NCI-H2196 (cell line): ENCODE results near the gene TTC7B.
"Not testable (repeated sequence)": the region's sequence is repeated elsewhere in the genome, so short reads cannot be mapped to it uniquely, and the experiment has no call there.

Experiments
- DNase-seq: peaks from one replicate; lab custom pipeline; 2025; ENCODE audit not compliant: unreplicated experiment; lab: John Stamatoyannopoulos, UW

The TTC7B gene, protein sequence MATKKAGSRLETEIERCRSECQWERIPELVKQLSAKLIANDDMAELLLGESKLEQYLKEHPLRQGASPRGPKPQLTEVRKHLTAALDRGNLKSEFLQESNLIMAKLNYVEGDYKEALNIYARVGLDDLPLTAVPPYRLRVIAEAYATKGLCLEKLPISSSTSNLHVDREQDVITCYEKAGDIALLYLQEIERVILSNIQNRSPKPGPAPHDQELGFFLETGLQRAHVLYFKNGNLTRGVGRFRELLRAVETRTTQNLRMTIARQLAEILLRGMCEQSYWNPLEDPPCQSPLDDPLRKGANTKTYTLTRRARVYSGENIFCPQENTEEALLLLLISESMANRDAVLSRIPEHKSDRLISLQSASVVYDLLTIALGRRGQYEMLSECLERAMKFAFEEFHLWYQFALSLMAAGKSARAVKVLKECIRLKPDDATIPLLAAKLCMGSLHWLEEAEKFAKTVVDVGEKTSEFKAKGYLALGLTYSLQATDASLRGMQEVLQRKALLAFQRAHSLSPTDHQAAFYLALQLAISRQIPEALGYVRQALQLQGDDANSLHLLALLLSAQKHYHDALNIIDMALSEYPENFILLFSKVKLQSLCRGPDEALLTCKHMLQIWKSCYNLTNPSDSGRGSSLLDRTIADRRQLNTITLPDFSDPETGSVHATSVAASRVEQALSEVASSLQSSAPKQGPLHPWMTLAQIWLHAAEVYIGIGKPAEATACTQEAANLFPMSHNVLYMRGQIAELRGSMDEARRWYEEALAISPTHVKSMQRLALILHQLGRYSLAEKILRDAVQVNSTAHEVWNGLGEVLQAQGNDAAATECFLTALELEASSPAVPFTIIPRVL

GRCh38 chr14:90815822-90816662, at the start of gene TTC7B:
TTC7B (minus strand) TSS chr14:90816430; CDS start chr14:90816295, 135 bp downstream.
- DNase-seq, result peak; percentile 7

DNA sequence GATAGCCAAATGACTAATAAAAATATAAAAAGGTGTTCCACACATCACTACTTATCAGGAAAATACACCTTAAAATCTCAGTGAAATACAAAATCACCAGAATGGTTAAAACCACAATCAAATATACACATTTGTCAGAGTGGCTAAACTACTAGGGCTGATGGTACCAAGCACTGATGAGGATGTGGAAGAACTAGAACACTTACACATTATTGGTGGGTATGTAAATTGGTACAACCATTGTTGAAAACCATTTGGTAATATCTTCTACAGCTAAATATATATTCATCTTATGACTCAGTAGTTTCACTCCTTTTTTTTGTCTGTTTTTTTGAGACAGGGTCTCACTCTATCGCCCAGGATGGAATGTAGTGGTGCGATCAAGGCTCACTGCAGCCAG, 48.5 kb upstream of the TTC7B start:
- no peak for DNase-seq

DNA sequence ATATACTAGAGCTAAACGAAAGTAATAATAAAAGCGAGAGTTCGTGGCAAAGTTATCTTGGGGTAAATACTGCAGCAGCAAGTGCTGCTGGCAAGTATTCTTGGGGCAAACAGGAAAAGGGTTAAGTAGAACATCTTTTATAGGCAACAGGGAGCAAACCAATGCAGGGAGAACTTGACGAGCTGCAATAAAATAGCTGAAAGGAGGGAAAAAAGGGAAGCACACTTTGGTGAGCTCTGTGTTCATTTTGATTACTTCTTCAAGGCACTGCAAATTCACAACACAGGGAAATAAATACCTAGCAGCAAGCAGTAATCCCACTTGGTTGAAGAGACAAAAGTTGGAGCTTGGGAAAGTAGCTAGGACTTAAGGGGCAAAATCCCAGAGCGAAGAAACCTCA, 42.3 kb upstream of the TTC7B start:
- no peak for DNase-seq

- no peak for DNase-seq
These were observed 41.6 kb upstream of the TTC7B start for GRCh38 chr14:90857866-90858265.

- DNase-seq, result not testable (repeated sequence)
These were observed 39.9 kb upstream of the TTC7B start for GRCh38 chr14:90856115-90856514.

DNA sequence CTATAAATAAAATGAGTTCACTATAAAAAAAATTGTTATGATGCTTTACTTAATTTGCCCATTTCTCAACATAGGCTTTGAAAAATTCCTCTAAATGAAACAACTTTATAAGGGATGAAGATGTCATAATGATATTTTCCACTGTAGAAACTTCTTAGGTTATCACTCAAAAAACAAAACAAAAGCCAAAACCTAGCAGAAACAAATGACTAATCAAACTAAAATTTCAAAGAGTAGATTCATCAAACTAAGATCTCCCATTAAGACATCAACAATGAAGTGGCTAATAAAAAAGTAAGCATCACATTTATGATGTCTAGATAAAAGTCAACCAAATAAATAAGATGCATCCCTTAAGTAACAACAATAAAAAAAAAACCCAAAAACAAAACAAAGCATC, 36.9 kb upstream of the TTC7B start:
- DNase-seq, result no peak

DNA sequence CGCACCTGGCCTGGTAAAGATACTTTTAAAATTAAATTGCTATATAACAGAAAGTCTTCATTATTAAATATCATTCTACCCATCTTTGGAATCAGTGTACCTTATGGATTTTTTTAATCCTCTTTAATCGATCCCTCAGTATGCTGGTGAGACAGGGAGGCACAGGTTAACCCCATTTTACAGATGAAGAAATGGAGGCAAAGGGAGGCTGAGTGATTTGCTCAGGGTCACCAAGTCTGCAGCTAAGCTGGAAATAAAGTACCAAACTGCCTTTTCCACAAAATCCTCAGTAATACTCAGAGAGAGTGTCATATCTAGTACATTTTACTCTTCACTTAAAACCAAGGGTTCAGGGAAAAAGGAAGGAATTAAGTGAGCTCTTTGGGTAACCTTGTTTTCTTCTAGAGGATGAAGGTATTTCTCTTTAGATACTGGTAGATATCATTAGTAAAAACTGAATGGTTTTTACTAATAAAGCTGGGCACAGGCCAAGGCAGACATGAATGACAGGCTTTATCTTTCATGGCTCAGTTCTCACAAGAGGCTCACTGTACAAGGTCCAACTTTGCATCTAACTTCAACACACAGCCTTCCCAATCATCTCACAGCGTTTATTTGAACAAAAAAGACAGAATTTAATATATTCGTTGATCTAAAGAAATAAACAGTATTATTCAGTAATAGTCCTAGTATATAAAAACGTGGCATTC, 35.3 kb upstream of the TTC7B start:
- DNase-seq, result no peak

GRCh38 chr14:90850487-90850886, 34.3 kb upstream of the TTC7B start:
- DNase-seq, result no peak

DNA sequence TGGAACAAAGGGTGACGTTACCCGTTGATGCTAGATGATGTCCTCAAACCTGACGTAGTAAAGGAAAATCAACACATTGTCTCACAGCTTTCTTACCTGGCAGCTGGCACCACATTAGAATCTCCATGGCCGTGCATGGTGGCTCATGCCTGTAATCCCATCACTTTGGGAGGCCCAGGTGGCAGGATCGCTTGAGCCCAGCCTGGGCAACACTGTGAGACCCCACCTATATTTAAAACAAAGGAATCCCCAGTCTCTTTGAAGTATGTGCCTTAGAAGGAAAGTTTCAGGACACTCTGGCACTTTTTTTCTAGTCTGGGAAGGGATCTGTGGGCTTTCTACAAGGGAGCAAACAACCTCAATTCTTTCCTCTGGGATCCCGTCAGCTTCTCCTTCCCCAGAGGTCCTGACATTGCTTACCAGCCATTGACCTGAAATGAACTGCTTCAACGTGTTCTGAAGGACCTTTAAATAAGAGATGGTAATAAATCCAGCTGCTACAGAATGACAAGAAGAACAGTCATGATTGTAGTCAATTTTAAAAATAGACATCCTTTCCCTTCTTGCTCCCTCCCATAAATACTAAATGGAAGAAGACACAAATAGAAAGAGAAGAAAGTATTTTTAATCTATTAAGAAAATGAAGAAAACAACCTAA, 33.7 kb upstream of the TTC7B start:
- no peak for DNase-seq

DNA sequence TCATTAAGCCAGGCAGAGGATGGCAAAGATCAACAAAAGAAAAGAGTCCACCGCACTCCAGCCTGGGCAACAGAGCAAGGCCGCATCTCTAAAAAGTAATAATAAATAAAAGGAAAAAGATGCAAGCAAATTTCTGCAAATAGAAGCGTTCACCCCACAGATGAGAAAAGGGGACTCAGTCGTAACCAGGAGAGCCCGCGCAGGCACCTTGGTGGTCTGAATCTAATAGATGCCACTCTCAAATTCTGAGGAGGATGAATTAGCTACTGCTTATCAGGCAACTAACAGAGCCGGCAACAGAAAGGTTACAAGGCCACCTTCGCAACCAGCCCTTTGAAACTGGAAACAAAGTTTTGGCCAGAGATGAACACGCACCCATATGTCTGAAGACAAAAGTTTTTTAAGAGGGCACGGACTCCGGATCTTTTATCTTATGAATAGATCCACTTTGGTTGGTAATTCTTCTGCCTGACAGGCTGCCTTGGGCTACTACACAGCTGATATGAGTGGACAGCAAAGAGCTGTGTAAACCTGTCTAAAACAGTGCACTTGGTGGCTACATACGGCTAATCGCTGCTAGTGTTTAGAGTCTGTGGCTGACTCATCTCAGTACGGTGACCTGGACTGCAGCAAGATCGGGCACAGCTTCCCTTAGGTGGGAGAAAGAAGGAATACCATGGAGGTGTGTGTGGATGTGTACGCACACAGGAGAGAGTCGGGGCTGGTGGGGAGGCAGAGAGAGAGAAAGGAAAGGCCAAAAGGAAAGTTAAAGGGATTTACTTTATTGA, 32.9 kb upstream of the TTC7B start:
- no peak for DNase-seq

DNA sequence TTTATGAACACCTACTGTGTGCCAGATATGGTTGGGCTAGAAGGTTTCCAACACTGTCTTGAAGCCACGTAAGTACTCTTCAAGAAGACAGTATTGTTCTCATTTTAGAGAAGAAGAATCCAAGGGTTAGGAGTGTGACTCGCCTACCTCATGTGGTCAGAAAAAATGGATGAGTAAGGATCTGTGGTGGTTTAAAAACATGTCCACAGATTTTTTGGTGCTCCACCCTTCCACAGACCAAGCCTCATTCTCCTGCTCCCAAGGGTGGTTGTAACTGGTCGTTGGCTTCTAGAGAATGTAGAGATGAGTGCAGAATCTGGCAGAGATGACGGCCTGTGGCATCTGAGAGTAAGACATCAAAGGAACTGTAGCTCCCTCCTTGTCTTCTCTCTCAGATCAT, 30.3 kb upstream of the TTC7B start:
- DNase-seq, result no peak

GRCh38 chr14:90844321-90844720, 28.1 kb upstream of the TTC7B start:
- no peak for DNase-seq

GRCh38 chr14:90842726-90843125, 26.5 kb upstream of the TTC7B start:
- DNase-seq, result no peak

DNA sequence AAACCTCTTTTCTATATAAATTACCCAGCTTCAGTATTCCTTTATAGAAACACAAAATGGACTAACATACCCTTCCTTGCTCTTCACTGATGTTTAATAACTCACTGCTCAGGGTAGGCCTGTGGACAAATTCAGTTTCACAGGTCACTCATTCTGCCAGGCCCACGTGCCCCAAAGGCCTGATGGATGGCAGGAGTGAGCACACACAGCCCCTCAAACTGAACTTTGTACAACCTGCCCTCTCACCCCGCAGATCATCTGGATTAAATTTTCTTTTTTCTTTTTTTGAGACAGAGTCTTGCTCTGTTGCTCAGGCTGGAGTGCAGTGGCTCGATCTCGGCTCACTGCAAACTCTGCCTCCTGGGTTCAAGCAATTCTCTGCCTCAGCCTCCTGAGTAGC, 24.4 kb upstream of the TTC7B start:
- DNase-seq, result not testable (repeated sequence)

DNA sequence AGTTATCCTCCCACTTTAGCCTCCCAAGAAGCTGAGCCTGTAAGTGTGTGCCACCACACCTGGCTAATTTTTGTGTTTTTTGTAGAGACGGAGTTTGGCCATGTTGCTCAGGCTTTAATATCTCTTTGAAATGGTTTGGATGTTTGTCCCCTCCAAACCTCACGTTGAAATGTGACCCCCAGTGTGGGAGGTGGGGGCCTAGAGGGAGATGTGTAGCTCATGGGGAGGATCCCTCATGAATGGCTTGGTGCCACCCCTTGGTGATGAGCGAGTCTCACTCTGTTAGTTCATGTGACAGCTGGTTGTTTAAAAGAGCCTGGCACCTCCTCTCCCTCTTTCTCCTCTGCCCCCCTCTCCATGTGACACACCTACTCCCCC, 23.6 kb upstream of the TTC7B start:
- no peak for DNase-seq

DNA sequence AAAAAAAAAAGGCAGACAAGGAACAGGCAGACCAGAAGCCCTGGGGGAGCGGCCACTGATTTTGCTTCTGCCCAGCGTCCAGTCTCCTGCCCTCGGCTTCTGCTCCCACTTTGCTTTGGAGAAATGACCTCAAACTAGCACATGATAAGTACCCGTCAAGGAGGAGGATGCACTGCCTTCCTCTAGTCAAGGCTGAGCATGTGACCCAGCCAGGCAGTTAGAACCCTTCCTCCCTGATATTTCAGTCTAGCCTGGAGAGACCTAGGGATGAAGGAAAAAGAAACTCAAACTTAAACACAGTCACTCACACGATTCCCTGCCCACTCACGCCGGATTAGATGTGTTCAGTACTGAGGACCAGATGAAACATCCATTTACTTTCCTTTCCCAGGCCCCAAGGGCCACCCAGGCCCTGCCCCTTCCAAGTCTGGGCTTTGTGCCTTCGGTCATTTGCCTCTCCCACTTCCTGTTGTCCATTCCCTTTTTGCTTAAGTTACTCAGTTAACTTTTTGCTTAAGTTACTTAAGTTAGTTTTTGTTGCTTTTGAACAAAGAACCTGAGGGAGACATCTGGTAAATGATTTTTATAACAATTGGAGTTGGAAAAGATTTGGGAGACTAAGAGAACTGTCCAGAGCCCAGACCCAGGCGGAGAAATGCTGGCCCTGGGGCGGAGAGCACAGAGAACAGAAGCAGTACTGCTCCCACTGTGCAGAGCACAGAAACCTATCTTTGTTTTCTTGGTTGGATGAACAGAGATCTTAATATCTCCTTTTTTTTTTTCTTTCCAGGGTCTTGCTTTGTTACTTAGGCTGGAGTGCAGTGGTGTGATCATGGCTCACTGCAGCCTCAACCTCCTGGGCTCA, 23.0 kb upstream of the TTC7B start:
- no peak for DNase-seq

DNA sequence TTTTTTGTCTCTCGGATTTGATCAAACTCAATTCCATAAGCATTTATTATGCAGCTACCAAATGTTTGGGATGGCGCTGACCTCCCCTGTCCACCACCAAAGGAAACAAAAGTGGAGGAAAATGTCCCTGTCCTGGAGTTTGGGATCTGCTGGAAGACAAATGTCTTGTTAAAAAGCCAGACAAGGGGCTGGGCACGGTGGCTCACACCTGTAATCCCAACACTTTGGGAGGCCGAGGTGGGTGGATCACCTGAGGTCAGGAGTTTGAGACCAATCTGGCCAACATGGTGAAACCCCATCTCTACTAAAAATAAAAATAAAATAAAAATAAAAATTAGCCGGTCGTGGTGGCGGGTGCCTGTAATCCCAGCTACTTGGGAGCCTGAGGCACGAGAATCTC, 22.3 kb upstream of the TTC7B start:
- DNase-seq, result not testable (repeated sequence)

DNA sequence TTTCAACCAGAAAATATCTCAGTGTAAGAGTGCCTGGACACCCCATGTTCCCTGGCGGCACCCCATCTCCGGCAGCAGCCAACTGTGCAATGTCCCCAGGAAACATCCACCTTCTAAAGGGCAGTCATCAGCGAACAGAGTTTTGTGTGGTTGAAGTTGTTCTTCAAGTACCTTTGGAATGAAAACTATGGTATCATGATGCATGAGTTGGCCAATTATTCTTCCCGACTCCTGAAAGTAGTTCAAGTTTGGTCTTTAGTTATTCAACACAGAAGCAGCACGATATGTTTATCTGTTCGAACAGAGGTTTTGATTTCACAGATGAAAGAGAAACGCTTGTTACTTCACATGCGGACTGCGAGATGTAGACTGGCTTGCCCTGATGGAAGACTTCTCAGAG, 21.1 kb upstream of the TTC7B start:
- DNase-seq, result no peak

DNA sequence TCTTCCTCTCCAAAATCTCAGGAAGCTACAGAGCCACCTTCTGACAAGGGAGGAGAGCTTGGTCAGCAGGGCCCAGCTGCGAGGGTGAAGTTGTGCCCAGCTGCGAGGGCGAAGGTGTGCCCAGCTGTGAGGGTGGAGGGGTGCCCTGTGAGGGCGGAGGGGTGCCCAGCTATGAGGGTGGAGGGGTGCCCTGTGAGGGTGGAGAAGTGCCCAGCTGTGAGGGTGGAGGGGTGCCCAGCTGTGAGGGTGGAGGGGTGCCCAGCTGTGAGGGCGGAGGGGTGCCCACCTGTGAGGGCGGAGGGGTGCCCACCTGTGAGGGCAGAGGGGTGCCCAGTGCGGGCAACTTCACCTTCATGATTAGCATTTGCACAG, 20.4 kb upstream of the TTC7B start:
- no peak for DNase-seq
